ENCODE data around the gene SERPINI1.

DNA sequence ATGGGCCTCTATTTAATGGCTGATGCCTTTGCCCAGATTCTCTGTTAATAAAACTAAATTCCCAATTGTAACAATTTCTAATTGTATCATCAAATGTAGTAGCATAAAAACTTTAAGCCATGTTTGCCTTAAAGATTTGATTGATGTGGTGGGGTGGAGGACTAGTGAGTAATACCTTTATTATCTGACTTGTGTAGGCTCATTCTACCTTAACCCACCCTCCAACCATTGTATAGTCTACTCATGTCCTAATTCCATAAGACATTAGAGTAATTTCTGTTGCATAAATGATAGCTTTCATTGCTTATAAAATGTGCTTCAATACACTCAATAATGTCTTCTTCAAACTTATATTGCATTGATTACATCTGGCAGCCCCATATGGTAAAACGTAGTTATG lies 25.8 kb downstream of the SERPINI1 start:
- TF ChIP-seq ZNF70 (CRISPR knock-in tag; IDR thresholded peaks at IDR 0.05), result no peak
- TF ChIP-seq CSDC2 (CRISPR knock-in tag; IDR thresholded peaks at IDR 0.05), result no peak
- TF ChIP-seq TCF4 (CRISPR knock-in tag; IDR thresholded peaks at IDR 0.05; ENCODE audit: borderline replicate concordance), result no peak
- TF ChIP-seq, protein P1, sequence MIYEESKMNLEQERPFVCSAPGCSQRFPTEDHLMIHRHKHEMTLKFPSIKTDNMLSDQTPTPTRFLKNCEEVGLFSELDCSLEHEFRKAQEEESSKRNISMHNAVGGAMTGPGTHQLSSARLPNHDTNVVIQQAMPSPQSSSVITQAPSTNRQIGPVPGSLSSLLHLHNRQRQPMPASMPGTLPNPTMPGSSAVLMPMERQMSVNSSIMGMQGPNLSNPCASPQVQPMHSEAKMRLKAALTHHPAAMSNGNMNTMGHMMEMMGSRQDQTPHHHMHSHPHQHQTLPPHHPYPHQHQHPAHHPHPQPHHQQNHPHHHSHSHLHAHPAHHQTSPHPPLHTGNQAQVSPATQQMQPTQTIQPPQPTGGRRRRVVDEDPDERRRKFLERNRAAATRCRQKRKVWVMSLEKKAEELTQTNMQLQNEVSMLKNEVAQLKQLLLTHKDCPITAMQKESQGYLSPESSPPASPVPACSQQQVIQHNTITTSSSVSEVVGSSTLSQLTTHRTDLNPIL (CRISPR knock-in tag; IDR thresholded peaks at IDR 0.05; ENCODE audit: low read depth), result no peak
- TF ChIP-seq, protein P2, sequence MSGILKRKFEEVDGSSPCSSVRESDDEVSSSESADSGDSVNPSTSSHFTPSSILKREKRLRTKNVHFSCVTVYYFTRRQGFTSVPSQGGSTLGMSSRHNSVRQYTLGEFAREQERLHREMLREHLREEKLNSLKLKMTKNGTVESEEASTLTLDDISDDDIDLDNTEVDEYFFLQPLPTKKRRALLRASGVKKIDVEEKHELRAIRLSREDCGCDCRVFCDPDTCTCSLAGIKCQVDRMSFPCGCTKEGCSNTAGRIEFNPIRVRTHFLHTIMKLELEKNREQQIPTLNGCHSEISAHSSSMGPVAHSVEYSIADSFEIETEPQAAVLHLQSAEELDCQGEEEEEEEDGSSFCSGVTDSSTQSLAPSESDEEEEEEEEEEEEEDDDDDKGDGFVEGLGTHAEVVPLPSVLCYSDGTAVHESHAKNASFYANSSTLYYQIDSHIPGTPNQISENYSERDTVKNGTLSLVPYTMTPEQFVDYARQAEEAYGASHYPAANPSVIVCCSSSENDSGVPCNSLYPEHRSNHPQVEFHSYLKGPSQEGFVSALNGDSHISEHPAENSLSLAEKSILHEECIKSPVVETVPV (CRISPR knock-in tag; IDR thresholded peaks at IDR 0.05), result no peak
- TF ChIP-seq SNAI2 (CRISPR knock-in tag; IDR thresholded peaks at IDR 0.05), result no peak

Data from SK-N-SH treated with all-trans-retinoic acid at 6 μM for 48 hours (cell line).